Common myeloid progenitor, CD34-positive (primary cell): ENCODE data around the gene GSTT4.
"Not testable (repeated sequence)": the region's sequence is repeated elsewhere in the genome, so short reads cannot be mapped to it uniquely, and the experiment has no call there.

Source experiments
- CTCF ChIA-PET: fragments of 350-600 bp; sonication (Branson Sonifier 250); formaldehyde crosslinking; loops from one replicate; lab custom pipeline; 2021; ENCODE audit warnings: antibody characterized with exemption; lab: Charles Lee
- POLR2A ChIA-PET: fragments of 350-600 bp; sonication (Branson Sonifier 250); formaldehyde crosslinking; loops from one replicate; lab custom pipeline; 2021; ENCODE audit warnings: antibody characterized with exemption; lab: Charles Lee
- DNase-seq, 3 donors: peaks; one replicate each; pipeline versions ENCODE4 v3.0.0 to v3.0.0-alpha.2; 2013
- H3K27ac ChIP-seq, 2 experiments: 1 replicate in 1 of 2; 2 replicates in 1 of 2; pipeline ENCODE4 v1.7.0; 2013; ENCODE audit warnings: inconsistent platforms in 2 of 2, low read length in 2 of 2, mild to moderate bottlenecking in 2 of 2, low read depth in 1 of 2, moderate library complexity in 1 of 2; ENCODE audit not compliant: severe bottlenecking in 2 of 2, insufficient read depth in 1 of 2, poor library complexity in 1 of 2
- H3K27me3 ChIP-seq, 5 experiments: replicated peaks in 2 of 5; 1 replicate in 3 of 5; 2 replicates in 2 of 5; pipeline versions ENCODE4 v1.6.1 to v1.7.0; 2013; ENCODE audit warnings: low read length in 4 of 5, mild to moderate bottlenecking in 2 of 5, moderate library complexity in 2 of 5, inconsistent platforms in 1 of 5; ENCODE audit not compliant: insufficient read depth in 5 of 5, control insufficient read depth in 4 of 5
- H3K36me3 ChIP-seq, 4 experiments: 1 replicate in 2 of 4; 2 replicates in 2 of 4; pipeline versions ENCODE4 v1.6.1 to v1.7.0; 2013; ENCODE audit warnings: low read length in 3 of 4, control low read depth in 1 of 4, mild to moderate bottlenecking in 1 of 4; ENCODE audit not compliant: control insufficient read depth in 4 of 4, insufficient read depth in 4 of 4
- H3K4me1 ChIP-seq, 4 experiments: 1 replicate in 3 of 4; 2 replicates in 1 of 4; pipeline versions ENCODE4 v1.6.1 to v1.7.1; 2013; ENCODE audit warnings: low read length in 3 of 4, mild to moderate bottlenecking in 3 of 4, control low read depth in 1 of 4, inconsistent platforms in 1 of 4, moderate library complexity in 1 of 4; ENCODE audit not compliant: control insufficient read depth in 4 of 4, insufficient read depth in 4 of 4; ENCODE audit errors: control extremely low read depth in 1 of 4
- H3K4me3 ChIP-seq, 7 experiments: 1 replicate in 4 of 7; 2 replicates in 3 of 7; pipeline versions ENCODE4 v1.5.1 to v1.7.0; 2013; ENCODE audit warnings: mild to moderate bottlenecking in 7 of 7, low read length in 6 of 7, moderate library complexity in 6 of 7, inconsistent platforms in 2 of 7, low read depth in 2 of 7, control low read depth in 1 of 7; ENCODE audit not compliant: insufficient read depth in 4 of 7, control insufficient read depth in 1 of 7; ENCODE audit errors: extremely low read depth in 1 of 7
- H3K9me3 ChIP-seq, 5 experiments: 1 replicate in 4 of 5; 2 replicates in 1 of 5; pipeline versions ENCODE4 v1.6.1 to v1.7.1; 2013; ENCODE audit warnings: low read length in 4 of 5, mild to moderate bottlenecking in 2 of 5, inconsistent platforms in 1 of 5, low read depth in 1 of 5, moderate library complexity in 1 of 5; ENCODE audit not compliant: control insufficient read depth in 4 of 5, insufficient read depth in 2 of 5; ENCODE audit errors: control extremely low read depth in 1 of 5
- WGBS: methylation state at CpG from one replicate; pipeline ENCODE4 v1.1.5; 2013; ENCODE audit not compliant: insufficient coverage; 5-methylcytosine and 5-hydroxymethylcytosine counted together

The GSTT4 gene

GRCh38 chr22:23993581-23994177, 11.6 kb downstream of the GSTT4 start:
- DNase-seq, POLR2A ChIA-PET, H3K4me3 ChIP-seq, H3K36me3 ChIP-seq, H3K27ac ChIP-seq, CTCF ChIA-PET, H3K9me3 ChIP-seq, H3K4me1 ChIP-seq, H3K27me3 ChIP-seq: not testable (repeated sequence)
- WGBS: no CpG with 5 or more reads among the region's 4 CpGs

- H3K36me3 ChIP-seq, H3K4me3 ChIP-seq, POLR2A ChIA-PET, DNase-seq, H3K27ac ChIP-seq, H3K27me3 ChIP-seq, H3K9me3 ChIP-seq, H3K4me1 ChIP-seq: not testable (repeated sequence)
- CTCF ChIA-PET: interaction anchor here (1.1 kb wide), 1 partner anchor 180 kb away, joined by 3 read pairs; no protein-coding TSS in a partner anchor
- no CpG with 5 or more reads among the region's 2 CpGs for WGBS
These were observed 12.2 kb downstream of the GSTT4 start for GRCh38 chr22:23993080-23993479.

GRCh38 chr22:23989583-23990244, 15.5 kb downstream of the GSTT4 start:
- H3K4me1 ChIP-seq, H3K36me3 ChIP-seq, CTCF ChIA-PET, DNase-seq, H3K4me3 ChIP-seq, H3K27me3 ChIP-seq, H3K27ac ChIP-seq, H3K9me3 ChIP-seq, POLR2A ChIA-PET: not testable (repeated sequence)
- 100% methylated on average over 1 of the region's 3 CpGs for WGBS

GRCh38 chr22:23986538-23987178, 18.6 kb downstream of the GSTT4 start:
- H3K4me1 ChIP-seq, H3K27ac ChIP-seq, CTCF ChIA-PET, H3K4me3 ChIP-seq, H3K9me3 ChIP-seq, DNase-seq, POLR2A ChIA-PET, H3K36me3 ChIP-seq, H3K27me3 ChIP-seq: not testable (repeated sequence)
- WGBS: no CpG with 5 or more reads among the region's 4 CpGs

GRCh38 chr22:23986089-23986488, 19.2 kb downstream of the GSTT4 start:
- CTCF ChIA-PET, H3K9me3 ChIP-seq, POLR2A ChIA-PET, H3K4me1 ChIP-seq, H3K27ac ChIP-seq, DNase-seq, H3K27me3 ChIP-seq, H3K36me3 ChIP-seq, H3K4me3 ChIP-seq: not testable (repeated sequence)
- 87% methylated on average over 4 of the region's 8 CpGs for WGBS

- ChIA-PET CTCF (no interaction called here), POLR2A (no interaction called here)
- no peak overlapping the region for H3K27ac ChIP-seq
- H3K4me1 ChIP-seq: no peaks in the 10 kb centered on the region
- H3K9me3 ChIP-seq: no peaks in the 10 kb centered on the region
- DNase-seq: peak in 2 of 3 donors; percentile 46 to 50
- WGBS: 67% methylated on average over 3 of the region's 6 CpGs
- H3K4me3 ChIP-seq: no peak overlapping the region
- no peaks in the 10 kb centered on the region for H3K27me3 ChIP-seq
- no peaks in the 10 kb centered on the region for H3K36me3 ChIP-seq
These were observed 20.8 kb downstream of the GSTT4 start for GRCh38 chr22:23984430-23984829.

GRCh38 chr22:23980567-23980966, 24.7 kb downstream of the GSTT4 start:
- POLR2A ChIA-PET, H3K4me3 ChIP-seq, H3K27ac ChIP-seq, CTCF ChIA-PET, H3K36me3 ChIP-seq, H3K9me3 ChIP-seq, H3K4me1 ChIP-seq, H3K27me3 ChIP-seq, DNase-seq: not testable (repeated sequence)
- WGBS: no CpG with 5 or more reads among the region's 7 CpGs
